Ectodermal cell (in vitro differentiated cells): ENCODE results near the gene AFAP1L2.

Experiments
- H3K27ac ChIP-seq: 2 replicates; pipeline ENCODE4 v1.7.0; 2013; ENCODE audit warnings: mild to moderate bottlenecking, low read depth, low read length; ENCODE audit not compliant: insufficient read depth, poor library complexity, severe bottlenecking
- H3K27me3 ChIP-seq: 2 replicates; pipeline ENCODE4 v1.7.0; 2013; ENCODE audit warnings: mild to moderate bottlenecking, low read length; ENCODE audit not compliant: insufficient read depth, control insufficient read depth, poor library complexity, severe bottlenecking
- H3K36me3 ChIP-seq: one replicate; pipeline ENCODE4 v1.7.0; 2013; ENCODE audit warnings: low read length; ENCODE audit not compliant: control insufficient read depth, insufficient read depth
- H3K4me1 ChIP-seq: one replicate; pipeline ENCODE4 v1.7.0; 2013; ENCODE audit warnings: low read length; ENCODE audit not compliant: control insufficient read depth, insufficient read depth
- H3K4me3 ChIP-seq: 2 replicates; pipeline ENCODE4 v1.7.0; 2013; ENCODE audit warnings: low read depth, low read length, control low read depth; ENCODE audit not compliant: insufficient read depth
- H3K9me3 ChIP-seq: 2 replicates; pipeline ENCODE4 v1.7.0; 2013; ENCODE audit warnings: mild to moderate bottlenecking, low read length, moderate library complexity; ENCODE audit not compliant: control insufficient read depth
- WGBS, 2 experiments: methylation state at CpG; one replicate each; pipeline ENCODE4 v1.1.7; 2013; ENCODE audit warnings: missing lambda C conversion rate in 2 of 2; 5-methylcytosine and 5-hydroxymethylcytosine counted together

AFAP1L2 gene

GRCh38 chr10:114282526-114282925 is 121.8 kb downstream of the AFAP1L2 start:
- 90 to 94% methylated on average over 2 of the region's 2 CpGs for WGBS, 2 experiments
- Histone ChIP-seq H3K36me3 (no peaks in the 10 kb centered on the region), H3K4me1 (no peaks in the 10 kb centered on the region), H3K9me3 (no peaks in the 10 kb centered on the region), H3K27me3 (no peaks in the 10 kb centered on the region), H3K4me3 (no peak overlapping the region), H3K27ac (no peak overlapping the region)

GRCh38 chr10:114281461-114281860 is 122.8 kb downstream of the AFAP1L2 start:
- Histone ChIP-seq H3K27ac (no peak overlapping the region), H3K36me3 (no peaks in the 10 kb centered on the region), H3K4me1 (no peaks in the 10 kb centered on the region), H3K4me3 (no peak overlapping the region), H3K9me3 (no peaks in the 10 kb centered on the region), H3K27me3 (no peaks in the 10 kb centered on the region)
- WGBS, 2 experiments = 85 to 86% methylated on average over 5 of the region's 5 CpGs

GRCh38 chr10:114281006-114281405 is 123.3 kb downstream of the AFAP1L2 start:
- Histone ChIP-seq H3K27me3 (no peaks in the 10 kb centered on the region), H3K4me3 (no peak overlapping the region), H3K27ac (no peak overlapping the region), H3K4me1 (no peaks in the 10 kb centered on the region), H3K9me3 (no peaks in the 10 kb centered on the region), H3K36me3 (no peaks in the 10 kb centered on the region)
- 67 to 70% methylated on average over 7 of the region's 7 CpGs for WGBS, 2 experiments

GRCh38 chr10:114279901-114280644 is 124.2 kb downstream of the AFAP1L2 start:
- Histone ChIP-seq H3K9me3 (no peaks in the 10 kb centered on the region), H3K4me1 (no peaks in the 10 kb centered on the region), H3K27ac (no peak overlapping the region), H3K4me3 (no peak overlapping the region), H3K27me3 (no peaks in the 10 kb centered on the region), H3K36me3 (no peaks in the 10 kb centered on the region)
- WGBS, 2 experiments = 94 to 95% methylated on average over 8 of the region's 8 CpGs

DNA sequence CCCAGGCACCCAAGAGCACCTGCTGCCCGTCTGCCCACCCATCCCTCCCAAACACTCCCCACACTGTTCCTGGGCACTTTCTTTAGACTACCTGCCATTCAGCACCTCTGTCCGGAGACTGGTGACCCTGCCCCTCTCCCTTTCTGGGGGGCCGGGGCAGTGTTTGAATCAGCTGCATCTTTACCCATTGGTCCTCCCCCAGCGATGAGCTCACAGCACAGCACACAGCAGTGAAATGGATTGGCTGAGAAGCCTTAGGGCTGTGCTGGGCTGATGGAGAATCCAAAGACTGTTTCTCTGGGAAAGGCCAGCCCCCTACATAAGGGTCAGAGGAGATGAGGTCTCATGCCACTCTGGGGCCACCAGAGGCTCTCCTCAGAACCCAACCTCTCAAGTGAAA is 125.0 kb downstream of the AFAP1L2 start:
- Histone ChIP-seq H3K36me3 (no peaks in the 10 kb centered on the region), H3K27ac (no peak overlapping the region), H3K4me1 (no peaks in the 10 kb centered on the region), H3K27me3 (no peaks in the 10 kb centered on the region), H3K9me3 (no peaks in the 10 kb centered on the region), H3K4me3 (no peak overlapping the region)
- WGBS, 2 experiments = 87 to 88% methylated on average over 4 of the region's 4 CpGs

- H3K4me1 ChIP-seq = no peaks in the 10 kb centered on the region
- no peak overlapping the region for H3K27ac ChIP-seq
- H3K4me3 ChIP-seq = no peak overlapping the region
- H3K27me3 ChIP-seq = no peaks in the 10 kb centered on the region
- H3K9me3 ChIP-seq = no peaks in the 10 kb centered on the region
- WGBS, 2 experiments = 94 to 96% methylated on average over 4 of the region's 4 CpGs
- H3K36me3 ChIP-seq = no peaks in the 10 kb centered on the region
Observed at GRCh38 chr10:114278884-114279191, 125.5 kb downstream of the AFAP1L2 start.

- 93 to 94% methylated on average over 22 of the region's 22 CpGs for WGBS, 2 experiments
- no peak overlapping the region for H3K27ac ChIP-seq
- no peaks in the 10 kb centered on the region for H3K27me3 ChIP-seq
Observed at GRCh38 chr10:114278140-114278883, 126.0 kb downstream of the AFAP1L2 start.

DNA sequence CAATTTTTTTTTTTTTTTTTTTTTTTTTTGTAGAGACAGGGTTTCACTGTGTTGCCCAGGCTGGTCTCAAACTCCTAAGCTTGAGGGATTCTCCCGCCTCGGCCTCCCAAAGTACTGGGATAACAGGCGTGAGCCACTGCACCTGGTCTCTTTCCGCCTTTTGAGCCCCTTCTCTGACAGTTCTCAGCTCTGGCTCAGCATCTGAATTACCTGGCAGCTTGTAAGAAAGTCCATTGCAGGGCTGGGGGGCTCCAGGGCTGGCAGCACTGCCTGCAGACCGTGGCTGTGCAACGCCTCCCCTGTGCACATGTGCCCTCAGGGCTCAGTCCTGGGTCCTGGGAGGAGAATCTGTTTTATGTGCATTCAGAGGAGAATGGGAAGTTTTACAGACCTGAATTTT is 127.6 kb downstream of the AFAP1L2 start:
- Histone ChIP-seq H3K27me3 (no peaks in the 10 kb centered on the region), H3K27ac (no peak overlapping the region), H3K36me3 (no peaks in the 10 kb centered on the region), H3K4me3 (no peak overlapping the region), H3K4me1 (no peaks in the 10 kb centered on the region), H3K9me3 (no peaks in the 10 kb centered on the region)
- WGBS, 2 experiments = 90 to 92% methylated on average over 6 of the region's 6 CpGs

More at GRCh38 chr10:114278140-114278883, 126.0 kb downstream of the AFAP1L2 start:
- no peak overlapping the region for H3K4me3 ChIP-seq
- H3K36me3 ChIP-seq = no peaks in the 10 kb centered on the region
- H3K9me3 ChIP-seq = no peaks in the 10 kb centered on the region
- H3K4me1 ChIP-seq = no peaks in the 10 kb centered on the region

DNA sequence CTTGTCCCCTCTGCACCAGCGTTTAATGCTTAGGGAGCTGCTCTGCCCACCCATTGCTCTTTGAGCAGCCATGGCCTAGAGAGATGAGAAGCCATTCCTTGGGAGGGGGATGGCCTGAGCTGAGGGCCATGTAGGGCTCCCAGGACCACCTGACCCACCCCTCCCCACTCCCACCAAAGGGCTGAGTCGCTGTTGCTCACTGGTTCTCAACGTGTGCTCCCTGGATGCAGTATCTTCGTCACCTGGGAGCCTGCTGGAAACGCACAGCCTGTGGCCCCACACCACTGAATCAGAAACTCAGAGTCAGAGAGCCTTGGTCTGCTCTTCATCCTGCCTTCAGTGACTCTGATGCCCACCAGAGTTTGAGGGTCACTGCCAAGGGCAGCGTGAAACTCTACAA is 128.2 kb downstream of the AFAP1L2 start:
- H3K27ac ChIP-seq = no peak overlapping the region
- H3K36me3 ChIP-seq = no peaks in the 10 kb centered on the region
- H3K27me3 ChIP-seq = no peaks in the 10 kb centered on the region
- no peaks in the 10 kb centered on the region for H3K9me3 ChIP-seq
- no peak overlapping the region for H3K4me3 ChIP-seq
- WGBS, 2 experiments = 85 to 86% methylated on average over 6 of the region's 6 CpGs
- no peaks in the 10 kb centered on the region for H3K4me1 ChIP-seq

DNA sequence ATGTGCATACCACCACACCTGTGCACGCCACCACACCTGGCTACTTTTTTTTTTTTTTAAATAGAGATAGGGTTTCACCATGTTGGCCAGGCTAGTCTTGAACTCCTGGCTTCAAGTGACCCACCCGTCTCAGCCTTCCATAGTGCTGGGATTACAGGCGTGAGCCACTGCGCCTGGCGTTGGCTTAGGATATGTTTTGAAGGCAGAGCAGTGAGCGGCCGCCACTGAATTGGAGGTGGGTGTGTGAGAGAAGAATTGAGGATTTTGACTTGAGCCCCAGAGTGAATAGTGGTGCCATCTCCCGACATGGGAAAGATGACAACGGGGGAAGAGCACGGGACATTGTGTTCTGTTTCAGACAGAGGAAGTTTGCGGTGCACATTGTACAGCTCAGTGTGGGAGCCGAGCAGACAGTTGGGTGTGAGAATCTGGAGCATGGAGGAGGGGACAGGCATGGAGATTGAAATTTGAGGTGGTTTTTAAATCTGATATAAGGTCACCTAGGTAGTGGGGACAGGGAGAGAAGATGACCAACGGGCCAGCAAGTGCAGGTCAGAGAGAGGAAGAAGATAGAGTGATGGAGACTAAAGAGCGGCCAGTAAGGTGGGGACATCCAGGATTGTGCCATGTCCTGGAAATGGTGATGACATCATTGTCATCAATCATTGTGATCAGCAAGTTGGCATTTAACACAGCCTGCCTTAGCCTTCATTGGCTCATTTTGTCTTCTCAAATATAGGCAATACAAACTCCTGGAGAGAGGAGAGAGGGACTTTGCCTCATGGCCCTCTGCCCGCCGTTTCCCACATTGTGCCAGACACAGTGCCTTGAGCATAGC is 129.5 kb downstream of the AFAP1L2 start:
- H3K36me3 ChIP-seq = no peaks in the 10 kb centered on the region
- 92 to 95% methylated on average over 15 to 16 of the region's 16 CpGs for WGBS, 2 experiments
- H3K27me3 ChIP-seq = no peaks in the 10 kb centered on the region
- no peak overlapping the region for H3K4me3 ChIP-seq
- no peak overlapping the region for H3K27ac ChIP-seq
- H3K9me3 ChIP-seq = no peaks in the 10 kb centered on the region
- no peaks in the 10 kb centered on the region for H3K4me1 ChIP-seq
